IMR-90 (cell line): Measurements from ENCODE around the gene POLR1D. TPM values are rescaled to one million over a fixed set of nuclear protein-coding genes. Genes with fewer than 3 reads are reported as not detected.

ENCODE experiments used
- polyA plus RNA-seq, 3 experiments: library from polyadenylated mRNA; depleted of rRNA; stranded (reverse); fragments of >200 nt; gene quantifications; 2 replicates each; pipeline ENCODE4 v1.2.3, GENCODE V29; 2012; ENCODE audit warnings: low replicate concordance in 1 of 3
- total RNA-seq: library from RNA; depleted of rRNA; stranded (reverse); fragments of >200 nt; gene quantifications from 2 replicates; pipeline ENCODE4 v1.2.3, GENCODE V29; 2012; rRNA removed

The POLR1D gene
- total and polyA plus RNA-seq, 2 of the 4 experiments (the other 2 are of a cell fraction): 65.4 to 110 TPM

Other genes with a start within 250 kb of the POLR1D start
- gene GTF3A, start 197.3 kb upstream of the POLR1D start, total RNA-seq: 116 and 148 TPM in 2 replicates
- 73.1 and 74.1 TPM in 2 replicates for gene GTF3A, start 197.3 kb upstream of the POLR1D start, polyA plus RNA-seq (2012; rRNA removed)
- gene MTIF3, start 171.3 kb upstream of the POLR1D start, total RNA-seq: 31.7 and 60.8 TPM in 2 replicates
- 36.6 and 41.0 TPM in 2 replicates for gene MTIF3, start 171.3 kb upstream of the POLR1D start, polyA plus RNA-seq (2012; rRNA removed)
- gene LNX2, start 1.4 kb upstream of the POLR1D start, total RNA-seq: 7.2 and 7.8 TPM in 2 replicates
- 2.6 and 3.1 TPM in 2 replicates for gene LNX2, start 1.4 kb upstream of the POLR1D start, polyA plus RNA-seq (2012; rRNA removed)
- not detected in 2 replicates for gene GSX1, start 170.6 kb downstream of the POLR1D start, total RNA-seq
- not detected in 2 replicates for gene GSX1, start 170.6 kb downstream of the POLR1D start, polyA plus RNA-seq (2012; rRNA removed)